HCT116 (cell line): ENCODE data around the gene SH3TC1.

Experiments
- POLR2AphosphoS5 ChIP-seq: IDR thresholded peaks from 2 replicates; pipeline ENCODE4 v1.6.1; 2011; ENCODE audit warnings: mild to moderate bottlenecking, low read depth, low read length, moderate library complexity
- ZNF274 ChIP-seq: fragments of 200-500 bp; sonication (Bioruptor generic); IDR thresholded peaks from 2 replicates; pipeline ENCODE4 v1.6.1; 2014; ENCODE audit warnings: mild to moderate bottlenecking, low read depth, low read length, inconsistent platforms
- TF ChIP-seq, protein P1 (sequence below), 3 experiments: fragments of 200-600 bp in 1 of 3; sonication (generic) in 1 of 3; IDR thresholded peaks in 2 of 3; conservative IDR thresholded peaks in 1 of 3; 2 replicates each; pipeline ENCODE4 v1.5.1; 2012 to 2017; ENCODE audit warnings: low read depth in 2 of 3, low read length in 2 of 3, antibody characterized with exemption in 1 of 3, borderline replicate concordance in 1 of 3, control low read depth in 1 of 3, mild to moderate bottlenecking in 1 of 3, mixed read lengths in 1 of 3, mixed run types in 1 of 3, moderate library complexity in 1 of 3; ENCODE audit not compliant: insufficient read depth in 1 of 3

DNA sequence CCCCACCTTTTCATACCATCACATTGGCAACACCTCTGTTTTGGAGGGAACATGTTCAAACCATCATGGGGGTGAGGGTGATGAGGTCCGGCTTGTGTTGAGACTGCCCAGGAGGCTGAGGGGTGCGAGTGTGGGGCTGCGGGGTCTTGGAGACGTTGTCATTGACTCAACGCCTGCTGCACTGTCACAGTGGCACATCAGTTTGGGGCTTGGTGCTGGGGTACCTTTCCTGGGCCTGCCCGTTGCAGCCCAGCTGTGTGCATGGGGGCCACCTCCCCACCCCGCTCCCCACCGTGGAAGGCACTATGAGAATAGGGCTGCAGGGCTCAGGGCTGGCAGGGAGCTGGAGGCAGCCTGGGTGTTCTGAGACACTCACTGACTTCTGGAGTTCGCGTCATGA lies 72.7 kb downstream of the SH3TC1 start:
- no peak for TF ChIP-seq POLR2AphosphoS5
- TF ChIP-seq ZNF274 = no peak
- TF ChIP-seq, protein P1, sequence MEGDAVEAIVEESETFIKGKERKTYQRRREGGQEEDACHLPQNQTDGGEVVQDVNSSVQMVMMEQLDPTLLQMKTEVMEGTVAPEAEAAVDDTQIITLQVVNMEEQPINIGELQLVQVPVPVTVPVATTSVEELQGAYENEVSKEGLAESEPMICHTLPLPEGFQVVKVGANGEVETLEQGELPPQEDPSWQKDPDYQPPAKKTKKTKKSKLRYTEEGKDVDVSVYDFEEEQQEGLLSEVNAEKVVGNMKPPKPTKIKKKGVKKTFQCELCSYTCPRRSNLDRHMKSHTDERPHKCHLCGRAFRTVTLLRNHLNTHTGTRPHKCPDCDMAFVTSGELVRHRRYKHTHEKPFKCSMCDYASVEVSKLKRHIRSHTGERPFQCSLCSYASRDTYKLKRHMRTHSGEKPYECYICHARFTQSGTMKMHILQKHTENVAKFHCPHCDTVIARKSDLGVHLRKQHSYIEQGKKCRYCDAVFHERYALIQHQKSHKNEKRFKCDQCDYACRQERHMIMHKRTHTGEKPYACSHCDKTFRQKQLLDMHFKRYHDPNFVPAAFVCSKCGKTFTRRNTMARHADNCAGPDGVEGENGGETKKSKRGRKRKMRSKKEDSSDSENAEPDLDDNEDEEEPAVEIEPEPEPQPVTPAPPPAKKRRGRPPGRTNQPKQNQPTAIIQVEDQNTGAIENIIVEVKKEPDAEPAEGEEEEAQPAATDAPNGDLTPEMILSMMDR (IDR thresholded peaks at IDR 0.05 in 2 of 3, conservative IDR thresholded peaks at IDR 0.05 in 1 of 3; ENCODE audit: borderline replicate concordance in 1 of 3, insufficient read depth in 1 of 3, low read depth in 2 of 3, low read length in 2 of 3) = no peak
